Chondrocyte (in vitro differentiated cells): ENCODE results near the gene ACYP2. TPM values are rescaled to one million over a fixed set of nuclear protein-coding genes. Genes with fewer than 3 reads are reported as not detected.

Source experiments
- DNase-seq: peaks from one replicate; pipeline ENCODE4 v3.0.0; 2021; ENCODE audit warnings: mixed read lengths, low spot score
- H3K27ac Mint-ChIP-seq: one replicate; pipeline ENCODE4 v1.8.0; 2021; ENCODE audit warnings: mild to moderate bottlenecking, moderate library complexity, mixed read lengths; ENCODE audit not compliant: unreplicated experiment
- H3K27me3 Mint-ChIP-seq: 2 replicates; pipeline ENCODE4 v1.8.0; 2021; ENCODE audit warnings: low read depth, mixed read lengths
- H3K36me3 Mint-ChIP-seq: 2 replicates; pipeline ENCODE4 v1.8.0; 2021; ENCODE audit warnings: low read depth, mixed read lengths
- H3K4me1 Mint-ChIP-seq: 2 replicates; pipeline ENCODE4 v1.8.0; 2021; ENCODE audit warnings: low read depth, mild to moderate bottlenecking, mixed read lengths
- H3K4me3 Mint-ChIP-seq: one replicate; pipeline ENCODE4 v1.8.0; 2021; ENCODE audit warnings: mild to moderate bottlenecking, moderate library complexity, mixed read lengths; ENCODE audit not compliant: unreplicated experiment
- H3K9me3 Mint-ChIP-seq: 2 replicates; pipeline ENCODE4 v1.8.0; 2021; ENCODE audit warnings: low read depth, mixed read lengths
- CTCF ChIP-seq: fragments of 200-600 bp; sonication (generic); IDR thresholded peaks from 2 replicates; pipeline ENCODE4 v1.5.0; 2021; ENCODE audit warnings: antibody characterized with exemption, mild to moderate bottlenecking, moderate library complexity
- total RNA-seq: library from RNA; stranded (reverse); gene quantifications from 3 replicates; pipeline ENCODE4 v1.2.1, GENCODE V29; 2021

Gene ACYP2
- total RNA-seq, 1 donor from 2014 or later, result 6.5 TPM

- Mint-ChIP-seq H3K36me3 (peaks cover 4% of the 10 kb centered on the region), H3K27me3 (no peaks in the 10 kb centered on the region), H3K4me1 (peaks cover 13% of the 10 kb centered on the region), H3K9me3 (peaks cover 6% of the 10 kb centered on the region), H3K27ac (no peak overlapping the region), H3K4me3 (no peak overlapping the region)
- DNase-seq, result no peak
- TF ChIP-seq CTCF, result no peak
These were observed 134.2 kb downstream of the ACYP2 start for GRCh38 chr2:54249629-54250028.

- Mint-ChIP-seq H3K4me3 (no peak overlapping the region), H3K27me3 (no peaks in the 10 kb centered on the region), H3K27ac (no peak overlapping the region), H3K9me3 (no peaks in the 10 kb centered on the region), H3K4me1 (peaks cover 4% of the 10 kb centered on the region), H3K36me3 (no peaks in the 10 kb centered on the region)
- no peak for DNase-seq
- no peak for TF ChIP-seq CTCF
These were observed 138.8 kb downstream of the ACYP2 start for GRCh38 chr2:54254180-54254579.

DNA sequence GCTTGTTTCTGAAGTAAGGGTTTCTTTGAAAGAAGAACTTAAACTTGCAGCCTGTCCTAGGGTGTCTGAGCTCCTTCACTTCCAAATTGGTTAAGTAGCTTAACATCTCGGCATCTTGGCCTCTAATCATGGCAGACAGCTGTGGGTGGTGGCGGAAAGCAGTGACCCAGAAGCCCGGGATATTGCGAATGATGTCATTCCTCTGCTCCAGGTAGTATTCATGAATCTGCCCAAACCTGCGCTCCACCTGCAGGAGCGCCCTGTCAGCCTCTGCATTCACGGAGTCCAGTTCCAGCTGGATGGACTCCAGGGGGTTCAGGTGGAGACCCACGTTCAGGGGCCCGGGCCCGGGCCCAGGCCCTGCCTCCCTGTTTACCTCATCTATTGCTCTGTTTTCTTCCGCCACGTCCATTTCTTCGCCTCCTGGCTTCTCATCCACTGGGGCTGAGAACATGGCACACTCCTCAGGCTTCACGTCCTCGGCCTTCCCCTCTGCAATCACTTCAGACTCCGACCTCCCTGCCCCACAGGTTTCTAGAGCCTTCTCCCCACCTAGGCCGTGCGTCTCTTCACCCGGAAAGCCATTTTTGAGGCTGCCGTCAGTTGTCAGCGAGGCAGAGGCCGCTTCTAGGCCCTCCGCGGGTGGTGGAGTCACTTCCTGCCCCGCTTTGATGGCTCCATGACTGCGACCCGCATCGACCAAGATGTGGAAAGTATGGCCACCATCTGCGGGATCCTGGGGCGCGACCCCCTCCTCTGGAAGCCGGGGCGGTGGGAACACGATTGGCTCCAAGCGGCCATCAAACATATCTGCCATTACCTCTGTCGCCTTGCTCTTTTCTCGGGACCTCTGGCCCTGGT, 140.0 kb downstream of the ACYP2 start:
- Mint-ChIP-seq H3K36me3 (no peaks in the 10 kb centered on the region), H3K9me3 (no peaks in the 10 kb centered on the region), H3K27ac (no peak overlapping the region), H3K4me1 (peaks cover 4% of the 10 kb centered on the region), H3K4me3 (no peak overlapping the region), H3K27me3 (no peaks in the 10 kb centered on the region)
- no peak for DNase-seq
- no peak for TF ChIP-seq CTCF

DNA sequence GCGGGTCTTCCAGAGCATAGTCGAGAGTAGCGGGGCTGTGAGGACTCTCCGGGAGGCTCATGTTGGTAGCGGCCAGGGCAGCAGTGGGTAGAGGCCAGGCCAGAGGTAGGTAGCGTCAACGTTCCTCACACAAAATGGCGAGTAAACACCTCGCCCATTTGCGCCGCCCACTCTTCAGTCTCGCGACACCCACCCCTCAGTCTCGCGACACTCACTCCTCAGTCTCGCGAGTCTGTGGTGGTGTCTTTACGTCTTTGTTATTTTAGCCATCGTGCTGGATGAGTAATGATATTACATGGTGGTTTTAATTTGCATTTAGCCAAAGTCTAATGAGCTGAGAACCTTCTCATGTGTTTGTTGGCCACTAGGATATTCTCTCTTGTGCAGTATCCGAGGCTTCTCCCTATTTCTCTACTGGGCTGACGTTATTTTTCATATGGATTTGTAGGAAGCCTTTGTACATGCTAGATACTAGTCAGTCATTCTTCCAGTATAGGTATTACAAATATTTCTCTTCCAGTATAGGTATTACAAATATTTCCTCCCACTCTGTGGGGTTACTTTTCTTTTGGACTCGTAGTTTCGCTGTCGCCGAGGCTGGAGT, 140.8 kb downstream of the ACYP2 start, which contains the start of gene TSPYL6:
Gene TSPYL6, minus strand, starts transcription at position 139 of the 604 bp plus-strand sequence. Its CDS starts 78 bp downstream, at position 61.
- Mint-ChIP-seq H3K27me3 (no peaks in the 10 kb centered on the region), H3K27ac (no peak within 1 kb of the TSS), H3K36me3 (no peaks in the 10 kb centered on the region), H3K4me1 (peaks cover 4% of the 10 kb centered on the region), H3K4me3 (no peak within 1 kb of the TSS), H3K9me3 (no peaks in the 10 kb centered on the region)
- no peak for DNase-seq
- TF ChIP-seq CTCF, result no peak

DNA sequence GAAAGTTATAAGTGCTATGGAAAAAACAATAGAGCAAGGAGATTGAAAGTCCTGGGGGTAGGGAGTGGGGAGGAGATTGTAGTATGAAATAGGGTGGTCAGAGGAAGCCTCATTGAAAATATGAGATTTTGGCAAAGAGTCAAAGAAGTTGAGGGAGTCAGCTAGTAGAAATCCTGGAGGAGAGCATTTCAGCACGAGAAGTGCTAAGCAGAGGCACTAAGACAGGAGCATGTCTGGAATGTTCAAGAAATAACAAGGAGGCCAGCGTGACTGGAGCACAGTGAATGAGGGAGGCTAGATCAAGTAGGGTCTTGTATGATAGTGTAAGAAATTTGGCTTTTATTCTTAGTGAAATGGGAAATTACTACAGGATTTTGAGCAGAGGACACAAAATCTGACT, 142.8 kb downstream of the ACYP2 start:
- Mint-ChIP-seq H3K4me3 (no peak overlapping the region), H3K27ac (no peak overlapping the region), H3K27me3 (no peaks in the 10 kb centered on the region), H3K4me1 (peaks cover 9% of the 10 kb centered on the region), H3K36me3 (no peaks in the 10 kb centered on the region), H3K9me3 (no peaks in the 10 kb centered on the region)
- no peak for TF ChIP-seq CTCF
- no peak for DNase-seq
